ENCODE measurements around the gene CTBP2. TPM values are rescaled to one million over a fixed set of nuclear protein-coding genes. Genes with fewer than 3 reads are reported as not detected.

The CTBP2 gene
- total RNA-seq, 1 donor from 2014 or later, result 32.9 TPM

DNA sequence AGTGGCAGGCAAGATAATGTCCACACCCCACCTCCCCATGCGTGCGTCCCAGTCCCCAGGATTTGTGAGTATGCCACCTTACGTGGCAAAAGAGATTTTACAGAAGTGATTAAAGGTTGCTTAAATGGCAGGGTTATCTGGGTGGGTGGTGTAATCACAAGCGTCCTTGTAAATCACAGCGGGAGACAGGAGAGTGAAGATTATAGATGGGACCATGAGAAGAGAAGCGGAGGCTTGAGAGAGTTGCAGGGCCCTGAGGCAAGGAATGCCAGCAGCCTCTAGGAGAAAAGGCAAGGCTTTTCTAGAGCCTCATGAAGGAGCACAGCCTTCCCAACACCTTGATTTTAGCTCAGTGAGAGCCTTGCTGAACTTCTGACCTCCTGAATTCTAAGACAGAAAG is 208.2 kb downstream of the CTBP2 start:
- Histone ChIP-seq H3K9me3 (ENCODE audit: control insufficient read depth in 3 of 3, low read length in 3 of 3) (no peaks in the 10 kb centered on the region), H3K9ac (ENCODE audit: low read depth in 1 of 3, low read length in 3 of 3) (no peak overlapping the region), H3K27ac (ENCODE audit: low read depth, low read length) (no peak overlapping the region), H3K4me1 (ENCODE audit: control insufficient read depth in 3 of 3, insufficient read depth in 3 of 3, low read length in 3 of 3) (peaks cover 18 to 32% (median 31%) of the 10 kb centered on the region in 3 donors), H3K4me3 (ENCODE audit: low read length in 3 of 3) (no peak overlapping the region), H3K36me3 (ENCODE audit: control insufficient read depth in 3 of 3, insufficient read depth in 3 of 3, low read length in 3 of 3) (peaks cover 0 to 2% (median 0%) of the 10 kb centered on the region in 3 donors), H3K27me3 (ENCODE audit: control insufficient read depth in 3 of 3, insufficient read depth in 3 of 3, low read length in 3 of 3) (no peaks in the 10 kb centered on the region)

DNA sequence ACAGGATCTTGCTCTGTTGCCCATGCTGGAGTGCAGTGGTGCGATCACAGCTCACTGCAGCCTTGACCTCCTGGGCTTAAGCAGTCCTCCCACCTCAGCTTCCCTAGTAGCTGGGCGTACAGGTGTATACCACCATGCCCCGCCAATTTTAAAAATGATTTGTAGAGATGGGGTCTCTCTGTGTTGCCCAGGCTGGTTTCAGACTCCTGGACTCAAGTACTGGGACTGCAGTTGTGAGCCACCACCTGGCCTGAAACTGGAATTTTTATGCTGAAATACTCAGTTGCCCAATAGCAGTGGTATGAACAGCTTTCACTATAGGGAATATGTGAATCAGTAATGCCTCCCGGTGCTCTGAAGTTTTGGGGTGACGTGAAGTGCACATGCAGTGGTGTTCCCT is 210.8 kb downstream of the CTBP2 start:
- Histone ChIP-seq H3K9ac (ENCODE audit: low read depth in 1 of 3, low read length in 3 of 3) (no peak overlapping the region), H3K27ac (ENCODE audit: low read depth, low read length) (no peak overlapping the region), H3K4me3 (ENCODE audit: low read length in 3 of 3) (no peak overlapping the region), H3K9me3 (ENCODE audit: control insufficient read depth in 3 of 3, low read length in 3 of 3) (no peaks in the 10 kb centered on the region), H3K4me1 (ENCODE audit: control insufficient read depth in 3 of 3, insufficient read depth in 3 of 3, low read length in 3 of 3) (peaks cover 16 to 29% (median 28%) of the 10 kb centered on the region in 3 donors), H3K36me3 (ENCODE audit: control insufficient read depth in 3 of 3, insufficient read depth in 3 of 3, low read length in 3 of 3) (peaks cover 0 to 2% (median 0%) of the 10 kb centered on the region in 3 donors), H3K27me3 (ENCODE audit: control insufficient read depth in 3 of 3, insufficient read depth in 3 of 3, low read length in 3 of 3) (no peaks in the 10 kb centered on the region)

DNA sequence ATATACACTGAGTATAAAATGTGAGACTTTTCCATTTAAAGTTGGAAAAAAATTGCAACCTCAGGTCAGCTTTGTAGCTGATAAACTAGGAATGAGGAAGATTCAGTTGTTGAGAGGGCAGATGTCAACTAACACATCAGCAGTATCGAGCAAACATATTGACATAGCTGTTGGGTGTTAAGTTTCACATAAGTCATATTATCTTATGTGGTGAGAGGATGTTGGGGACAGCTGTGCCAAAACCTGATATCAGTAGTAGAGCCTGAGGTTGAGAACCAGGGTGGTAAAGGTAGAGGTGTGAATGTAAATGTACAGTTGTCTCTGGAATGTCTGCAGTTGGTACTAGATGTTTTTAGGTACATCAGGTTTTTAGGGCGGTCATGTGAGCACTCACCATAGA is 213.4 kb downstream of the CTBP2 start:
- Histone ChIP-seq H3K36me3 (ENCODE audit: control insufficient read depth in 3 of 3, insufficient read depth in 3 of 3, low read length in 3 of 3) (peaks cover 0 to 2% (median 0%) of the 10 kb centered on the region in 3 donors), H3K9me3 (ENCODE audit: control insufficient read depth in 3 of 3, low read length in 3 of 3) (no peaks in the 10 kb centered on the region), H3K9ac (ENCODE audit: low read depth in 1 of 3, low read length in 3 of 3) (no peak overlapping the region), H3K27ac (ENCODE audit: low read depth, low read length) (peak overlapping the region; percentile 78), H3K4me3 (ENCODE audit: low read length in 3 of 3) (peak overlapping the region in 1 of 3 donors; percentile 9), H3K4me1 (ENCODE audit: control insufficient read depth in 3 of 3, insufficient read depth in 3 of 3, low read length in 3 of 3) (peaks cover 37 to 47% (median 41%) of the 10 kb centered on the region in 3 donors), H3K27me3 (ENCODE audit: control insufficient read depth in 3 of 3, insufficient read depth in 3 of 3, low read length in 3 of 3) (no peaks in the 10 kb centered on the region)

DNA sequence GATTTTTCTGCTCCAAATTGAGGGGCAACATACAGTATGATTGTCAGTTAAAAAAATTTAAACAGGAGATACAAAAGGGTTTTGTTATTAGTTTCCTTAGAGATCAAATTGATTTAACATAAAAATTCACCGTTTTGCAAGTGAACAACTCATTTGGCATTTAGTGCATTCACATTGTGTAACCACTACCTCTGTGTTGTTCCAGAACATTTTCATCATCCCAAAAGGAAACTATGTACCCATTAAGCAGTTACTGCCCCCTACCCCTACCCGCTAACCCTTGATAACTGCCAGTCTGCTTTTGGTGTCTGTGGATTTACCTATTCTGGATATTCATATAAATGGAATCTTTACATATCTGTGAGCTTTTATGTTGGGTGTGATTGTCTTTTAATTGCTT is 215.4 kb downstream of the CTBP2 start:
- Histone ChIP-seq H3K36me3 (ENCODE audit: control insufficient read depth in 3 of 3, insufficient read depth in 3 of 3, low read length in 3 of 3) (peaks cover 0 to 2% (median 0%) of the 10 kb centered on the region in 3 donors), H3K9me3 (ENCODE audit: control insufficient read depth in 3 of 3, low read length in 3 of 3) (no peaks in the 10 kb centered on the region), H3K4me1 (ENCODE audit: control insufficient read depth in 3 of 3, insufficient read depth in 3 of 3, low read length in 3 of 3) (peaks cover 42 to 47% (median 43%) of the 10 kb centered on the region in 3 donors), H3K27me3 (ENCODE audit: control insufficient read depth in 3 of 3, insufficient read depth in 3 of 3, low read length in 3 of 3) (no peaks in the 10 kb centered on the region), H3K9ac (ENCODE audit: low read depth in 1 of 3, low read length in 3 of 3) (no peak overlapping the region), H3K4me3 (ENCODE audit: low read length in 3 of 3) (no peak overlapping the region), H3K27ac (ENCODE audit: low read depth, low read length) (peak overlapping the region; percentile 81)

DNA sequence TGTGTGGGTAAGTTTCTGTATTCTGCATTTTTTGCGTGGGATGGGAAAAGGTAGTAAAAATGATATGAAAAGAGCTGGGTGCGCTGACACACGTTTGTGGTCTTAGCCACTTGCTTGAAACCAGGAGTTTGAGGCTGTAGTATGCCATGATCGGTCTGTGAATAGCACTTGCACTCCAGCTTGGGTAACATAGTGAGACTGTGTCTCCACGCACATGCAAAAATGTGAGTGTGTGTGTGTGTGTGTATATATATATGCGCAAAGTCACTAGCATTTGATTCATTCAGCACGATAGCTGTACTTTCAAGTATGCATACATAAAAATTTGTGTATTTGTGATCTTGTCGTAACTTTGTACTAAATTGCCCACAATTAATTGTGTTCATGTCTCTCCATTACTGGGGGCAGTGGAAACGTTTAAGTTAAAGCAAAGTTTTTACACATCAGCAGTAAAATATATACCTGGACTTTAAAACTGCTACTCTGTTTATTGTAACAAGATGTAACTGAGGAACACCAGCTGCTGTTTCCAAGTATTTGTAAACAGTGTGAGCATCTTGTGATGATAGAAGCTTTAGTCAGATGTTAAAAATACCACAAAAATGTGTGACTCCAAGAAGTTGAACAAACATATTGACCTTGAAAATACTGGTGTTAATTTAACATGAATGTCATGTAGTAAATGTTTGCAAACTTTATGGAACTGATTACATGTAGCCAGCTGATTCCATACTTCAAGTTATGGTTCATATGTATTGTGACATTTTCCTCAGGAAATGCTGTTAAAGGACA is 216.9 kb downstream of the CTBP2 start:
- peak overlapping the region; percentile 81 for H3K27ac ChIP-seq (ENCODE audit: low read depth, low read length)
- H3K9me3 ChIP-seq (ENCODE audit: control insufficient read depth in 3 of 3, low read length in 3 of 3), result no peaks in the 10 kb centered on the region
- H3K4me3 ChIP-seq (ENCODE audit: low read length in 3 of 3), result peak overlapping the region; percentile 13 to 43 (median 29)
- H3K9ac ChIP-seq (ENCODE audit: low read depth in 1 of 3, low read length in 3 of 3), result peak overlapping the region; percentile 11 to 71 (median 60)
- no peaks in the 10 kb centered on the region for H3K27me3 ChIP-seq (ENCODE audit: control insufficient read depth in 3 of 3, insufficient read depth in 3 of 3, low read length in 3 of 3)
- H3K4me1 ChIP-seq (ENCODE audit: control insufficient read depth in 3 of 3, insufficient read depth in 3 of 3, low read length in 3 of 3), result peaks cover 42 to 47% (median 43%) of the 10 kb centered on the region in 3 donors
- H3K36me3 ChIP-seq (ENCODE audit: control insufficient read depth in 3 of 3, insufficient read depth in 3 of 3, low read length in 3 of 3), result peaks cover 0 to 1% (median 0%) of the 10 kb centered on the region in 3 donors

DNA sequence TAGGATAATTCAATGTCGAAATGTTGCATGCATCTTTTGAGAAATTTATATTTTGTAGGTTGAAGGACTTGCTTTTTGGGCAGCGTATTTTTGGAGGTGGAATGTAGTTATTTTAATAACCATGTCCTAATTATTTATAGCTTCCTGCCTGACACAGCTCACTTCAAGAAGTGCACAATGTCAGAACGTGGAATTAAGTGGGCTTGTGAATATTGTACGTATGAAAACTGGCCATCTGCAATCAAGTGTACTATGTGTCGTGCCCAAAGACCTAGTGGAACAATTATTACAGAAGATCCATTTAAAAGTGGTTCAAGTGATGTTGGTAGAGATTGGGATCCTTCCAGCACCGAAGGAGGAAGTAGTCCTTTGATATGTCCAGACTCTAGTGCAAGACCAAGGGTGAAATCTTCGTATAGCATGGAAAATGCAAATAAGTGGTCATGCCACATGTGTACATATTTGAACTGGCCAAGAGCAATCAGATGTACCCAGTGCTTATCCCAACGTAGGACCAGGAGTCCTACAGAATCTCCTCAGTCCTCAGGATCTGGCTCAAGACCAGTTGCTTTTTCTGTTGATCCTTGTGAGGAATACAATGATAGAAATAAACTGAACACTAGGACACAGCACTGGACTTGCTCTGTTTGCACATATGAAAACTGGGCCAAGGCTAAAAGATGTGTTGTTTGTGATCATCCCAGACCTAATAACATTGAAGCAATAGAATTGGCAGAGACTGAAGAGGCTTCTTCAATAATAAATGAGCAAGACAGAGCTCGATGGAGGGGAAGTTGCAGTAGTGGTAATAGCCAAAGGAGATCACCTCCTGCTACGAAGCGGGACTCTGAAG is 217.8 kb downstream of the CTBP2 start:
- Histone ChIP-seq H3K9ac (ENCODE audit: low read depth in 1 of 3, low read length in 3 of 3) (peak overlapping the region; percentile 50 to 71 (median 60)), H3K27ac (ENCODE audit: low read depth, low read length) (peak overlapping the region; percentile 81), H3K9me3 (ENCODE audit: control insufficient read depth in 3 of 3, low read length in 3 of 3) (no peaks in the 10 kb centered on the region), H3K4me1 (ENCODE audit: control insufficient read depth in 3 of 3, insufficient read depth in 3 of 3, low read length in 3 of 3) (peaks cover 36 to 43% (median 39%) of the 10 kb centered on the region in 3 donors), H3K4me3 (ENCODE audit: low read length in 3 of 3) (peak overlapping the region in 2 of 3 donors; percentile 2 to 13), H3K27me3 (ENCODE audit: control insufficient read depth in 3 of 3, insufficient read depth in 3 of 3, low read length in 3 of 3) (no peaks in the 10 kb centered on the region), H3K36me3 (ENCODE audit: control insufficient read depth in 3 of 3, insufficient read depth in 3 of 3, low read length in 3 of 3) (no peaks in the 10 kb centered on the region)

DNA sequence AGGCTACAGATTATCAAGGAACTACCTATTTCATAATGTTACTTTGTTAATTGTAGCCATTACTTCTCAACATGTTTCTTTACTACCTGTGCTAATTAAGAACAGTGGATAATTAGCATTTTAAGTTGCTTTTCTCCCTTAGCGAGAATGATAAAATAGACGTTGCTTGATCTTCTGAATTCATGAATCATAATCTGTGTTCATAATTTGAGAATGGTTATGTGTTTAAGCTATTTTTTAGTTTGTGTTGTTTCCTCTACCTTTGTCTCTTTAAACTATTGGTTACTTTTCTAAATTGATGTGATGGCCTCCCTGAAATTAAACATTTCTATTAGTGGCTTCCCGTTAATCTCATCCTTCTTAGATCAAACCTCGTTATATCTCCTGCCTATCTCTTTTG is 218.5 kb downstream of the CTBP2 start, which contains the start of gene ZRANB1:
TSS of gene ZRANB1 (plus strand) at position 301 of the 400 bp plus-strand sequence. CDS start 371 bp downstream, outside the sequence.
- no peaks in the 10 kb centered on the region for H3K36me3 ChIP-seq (ENCODE audit: control insufficient read depth in 3 of 3, insufficient read depth in 3 of 3, low read length in 3 of 3)
- no peaks in the 10 kb centered on the region for H3K9me3 ChIP-seq (ENCODE audit: control insufficient read depth in 3 of 3, low read length in 3 of 3)
- H3K9ac ChIP-seq (ENCODE audit: low read depth in 1 of 3, low read length in 3 of 3), result peak within 1 kb of the TSS; percentile 50 to 71 (median 60)
- H3K4me1 ChIP-seq (ENCODE audit: control insufficient read depth in 3 of 3, insufficient read depth in 3 of 3, low read length in 3 of 3), result peaks cover 29 to 39% (median 36%) of the 10 kb centered on the region in 3 donors
- no peaks in the 10 kb centered on the region for H3K27me3 ChIP-seq (ENCODE audit: control insufficient read depth in 3 of 3, insufficient read depth in 3 of 3, low read length in 3 of 3)
- H3K4me3 ChIP-seq (ENCODE audit: low read length in 3 of 3), result peak within 1 kb of the TSS in 2 of 3 donors; percentile 2 to 13
- H3K27ac ChIP-seq (ENCODE audit: low read depth, low read length), result peak within 1 kb of the TSS; percentile 81

DNA sequence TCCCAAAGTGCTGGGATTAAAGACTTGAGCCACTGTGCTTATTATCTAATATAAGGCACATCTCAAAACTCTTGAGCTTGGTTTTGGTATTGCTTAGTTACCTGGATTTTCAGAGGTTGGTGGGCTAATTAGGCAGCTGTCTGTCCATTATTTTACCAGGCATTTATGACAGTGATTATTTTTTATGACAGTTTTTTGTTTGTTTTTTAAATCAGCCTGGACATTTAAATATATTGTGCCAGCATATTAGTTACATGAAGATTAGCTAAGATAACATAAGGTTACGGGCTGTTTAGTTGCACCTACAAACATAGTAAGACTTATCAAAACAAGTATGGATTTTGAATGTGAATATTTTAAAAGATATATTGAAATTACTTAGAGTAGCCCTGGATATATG is 221.1 kb downstream of the CTBP2 start:
- no peaks in the 10 kb centered on the region for H3K27me3 ChIP-seq (ENCODE audit: control insufficient read depth in 3 of 3, insufficient read depth in 3 of 3, low read length in 3 of 3)
- H3K4me1 ChIP-seq (ENCODE audit: control insufficient read depth in 3 of 3, insufficient read depth in 3 of 3, low read length in 3 of 3), result peaks cover 23 to 29% (median 27%) of the 10 kb centered on the region in 3 donors
- no peaks in the 10 kb centered on the region for H3K9me3 ChIP-seq (ENCODE audit: control insufficient read depth in 3 of 3, low read length in 3 of 3)
- H3K4me3 ChIP-seq (ENCODE audit: low read length in 3 of 3), result no peak overlapping the region
- H3K9ac ChIP-seq (ENCODE audit: low read depth in 1 of 3, low read length in 3 of 3), result peak overlapping the region in 1 of 3 donors; percentile 16
- no peaks in the 10 kb centered on the region for H3K36me3 ChIP-seq (ENCODE audit: control insufficient read depth in 3 of 3, insufficient read depth in 3 of 3, low read length in 3 of 3)
- H3K27ac ChIP-seq (ENCODE audit: low read depth, low read length), result no peak overlapping the region

DNA sequence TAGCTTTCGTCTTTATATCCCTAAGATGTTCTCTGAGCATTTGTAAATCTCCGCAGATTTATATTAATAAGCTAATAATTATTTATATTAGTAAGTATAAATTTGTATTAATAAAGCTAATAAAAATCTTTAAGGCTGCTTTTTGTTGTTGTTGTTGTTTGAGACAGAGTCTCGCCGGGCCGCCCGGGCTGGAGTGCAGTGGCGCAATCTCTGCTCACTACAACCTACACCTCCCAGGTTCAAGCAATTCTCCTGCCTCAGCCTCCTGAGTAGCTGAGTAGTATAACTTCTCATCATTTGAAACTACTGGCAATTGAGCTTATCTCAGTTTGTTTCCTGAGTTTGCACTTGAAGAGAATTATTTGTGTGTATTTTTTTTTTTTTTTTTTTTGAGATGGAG is 223.6 kb downstream of the CTBP2 start:
- H3K36me3 ChIP-seq (ENCODE audit: control insufficient read depth in 3 of 3, insufficient read depth in 3 of 3, low read length in 3 of 3), result no peaks in the 10 kb centered on the region
- H3K9ac ChIP-seq (ENCODE audit: low read depth in 1 of 3, low read length in 3 of 3), result no peak overlapping the region
- H3K27ac ChIP-seq (ENCODE audit: low read depth, low read length), result no peak overlapping the region
- H3K9me3 ChIP-seq (ENCODE audit: control insufficient read depth in 3 of 3, low read length in 3 of 3), result no peaks in the 10 kb centered on the region
- H3K4me3 ChIP-seq (ENCODE audit: low read length in 3 of 3), result no peak overlapping the region
- H3K27me3 ChIP-seq (ENCODE audit: control insufficient read depth in 3 of 3, insufficient read depth in 3 of 3, low read length in 3 of 3), result no peaks in the 10 kb centered on the region
- H3K4me1 ChIP-seq (ENCODE audit: control insufficient read depth in 3 of 3, insufficient read depth in 3 of 3, low read length in 3 of 3), result peaks cover 6 to 14% (median 10%) of the 10 kb centered on the region in 3 donors

Data from skeletal muscle tissue (tissue), 4 donors.